ENCODE results near the gene RAB36.
"Not testable (repeated sequence)": the region's sequence is repeated elsewhere in the genome, so short reads cannot be mapped to it uniquely, and the experiment has no call there.

RAB36 gene

DNA sequence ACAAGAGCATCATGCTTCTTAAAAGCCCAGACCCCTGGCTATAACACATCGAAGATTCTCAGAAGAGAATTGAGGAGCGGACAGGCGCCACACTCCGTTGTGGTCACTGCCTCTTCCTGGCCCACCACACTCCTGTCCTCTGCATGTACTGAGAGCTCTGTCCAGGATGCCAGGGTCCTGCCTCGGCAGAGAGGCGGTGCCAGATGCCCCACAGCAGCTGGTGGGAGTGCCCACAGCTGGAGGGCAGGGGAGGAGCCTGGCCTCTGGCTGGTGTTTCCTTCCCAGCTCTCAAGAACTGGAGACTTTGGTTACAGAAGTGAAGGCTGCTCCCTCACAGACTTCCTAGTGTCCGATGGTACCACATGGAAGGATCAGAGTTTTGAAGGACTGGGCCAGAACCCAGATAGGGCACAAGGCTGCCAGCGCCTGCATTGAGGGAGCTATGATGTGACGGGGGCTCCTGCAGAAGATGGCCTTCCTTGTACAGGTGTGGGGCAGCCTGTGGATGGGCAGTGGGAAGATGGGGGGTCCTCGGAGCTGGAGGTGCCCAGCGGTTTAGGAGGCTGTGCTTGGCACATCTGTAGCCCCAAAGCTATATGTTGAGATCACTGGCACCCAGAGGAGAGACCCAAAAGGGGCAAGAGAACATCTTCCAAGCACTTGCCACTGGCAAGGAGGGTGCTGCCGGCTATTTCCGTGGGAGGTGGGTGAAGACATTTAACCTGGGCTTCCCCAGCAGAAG lies 22.9 kb upstream of the RAB36 start:
- no peak for DNase-seq

- no peak for DNase-seq
These were observed 22.1 kb upstream of the RAB36 start for GRCh38 chr22:23122992-23123803.

- DNase-seq: no peak
These were observed 21.4 kb upstream of the RAB36 start for GRCh38 chr22:23123804-23124254.

DNA sequence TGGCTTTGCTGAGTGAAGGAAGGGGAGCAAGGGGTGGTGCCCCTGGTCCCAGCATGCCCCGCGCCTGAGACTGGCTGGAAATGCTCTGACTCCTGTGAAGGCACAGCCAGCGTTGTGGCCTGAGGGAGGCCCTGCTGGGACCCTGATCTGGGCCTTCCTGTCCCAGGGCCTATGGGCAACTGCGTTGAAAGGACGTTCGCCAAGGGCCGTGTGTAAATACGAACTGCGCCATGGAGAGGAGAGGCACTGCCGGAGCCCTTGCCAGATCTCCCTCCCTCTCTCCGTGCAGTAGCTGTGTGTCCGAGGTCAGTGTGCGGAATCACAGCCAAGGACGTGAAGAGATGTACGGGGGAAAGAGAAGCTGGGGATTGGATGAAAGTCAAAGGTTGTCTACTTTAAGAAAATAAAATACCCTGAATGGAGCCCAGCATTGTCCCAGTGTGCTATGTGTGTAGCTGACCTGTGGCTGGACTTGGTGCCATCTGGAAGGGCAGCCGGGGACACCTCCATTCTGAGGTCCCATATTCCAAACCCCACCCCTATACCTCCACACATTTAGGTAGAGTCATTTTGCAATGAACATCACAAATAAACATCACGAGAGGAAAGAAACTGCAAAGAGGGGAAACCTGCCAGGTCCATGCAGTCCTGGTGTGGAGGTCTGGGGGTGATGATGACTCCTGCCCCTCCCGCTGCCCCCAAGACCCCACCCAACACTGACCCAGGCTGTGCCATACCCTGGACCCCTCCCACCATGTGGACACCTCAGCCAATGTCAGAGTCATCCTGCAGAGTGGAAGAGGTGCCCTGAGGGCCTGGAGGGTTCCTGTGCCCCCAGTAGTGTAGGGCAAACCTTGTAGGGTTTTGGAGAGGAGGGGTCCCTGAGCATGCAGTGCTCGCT lies 20.4 kb upstream of the RAB36 start:
- no peak for DNase-seq

- DNase-seq: no peak
These were observed 19.7 kb upstream of the RAB36 start for GRCh38 chr22:23125512-23126103.

DNA sequence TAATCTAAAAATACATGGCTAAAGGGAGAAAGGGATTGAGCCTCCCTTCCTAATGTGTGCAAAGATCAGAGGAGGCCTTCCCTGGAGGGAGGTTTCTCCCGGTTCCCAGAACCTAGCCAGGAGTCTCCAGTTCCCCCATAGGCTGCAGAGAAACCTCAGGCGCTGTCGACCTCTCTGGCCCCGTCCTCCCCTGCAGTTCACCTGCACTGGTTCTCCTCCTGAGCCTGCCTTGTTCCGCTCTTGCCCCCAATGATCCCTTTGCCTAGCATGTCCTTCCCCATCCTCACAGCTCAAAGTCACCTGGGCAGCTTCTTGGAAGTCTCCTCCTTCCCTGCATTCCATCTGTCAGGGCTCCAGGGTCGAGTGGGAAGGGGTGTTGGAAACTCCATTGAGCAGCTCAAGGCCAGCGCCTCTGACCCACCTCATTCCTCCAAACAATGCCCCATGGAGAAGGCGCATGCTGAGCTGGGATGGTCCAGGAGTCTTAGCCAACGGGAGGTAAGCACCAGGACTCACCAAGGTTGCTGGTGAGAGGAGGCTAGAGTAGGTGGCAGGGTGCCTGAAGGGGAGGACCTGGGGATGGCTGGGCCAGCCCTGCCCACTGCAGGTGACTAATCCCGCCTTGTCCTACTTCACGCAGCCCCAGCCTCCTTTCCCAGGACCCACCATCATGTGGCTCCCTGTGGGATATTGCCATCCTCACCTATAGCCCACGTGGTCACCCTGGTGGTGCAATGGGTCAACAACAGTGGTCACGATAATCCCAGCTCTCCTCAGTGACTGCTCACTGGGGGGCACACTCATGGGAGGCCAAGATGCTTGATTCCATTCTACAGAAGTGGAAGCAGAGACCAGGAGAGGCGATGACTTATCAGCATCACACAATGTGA lies 18.9 kb upstream of the RAB36 start:
- no peak for DNase-seq

- DNase-seq: no peak
These were observed 18.1 kb upstream of the RAB36 start for GRCh38 chr22:23127055-23127756.

DNA sequence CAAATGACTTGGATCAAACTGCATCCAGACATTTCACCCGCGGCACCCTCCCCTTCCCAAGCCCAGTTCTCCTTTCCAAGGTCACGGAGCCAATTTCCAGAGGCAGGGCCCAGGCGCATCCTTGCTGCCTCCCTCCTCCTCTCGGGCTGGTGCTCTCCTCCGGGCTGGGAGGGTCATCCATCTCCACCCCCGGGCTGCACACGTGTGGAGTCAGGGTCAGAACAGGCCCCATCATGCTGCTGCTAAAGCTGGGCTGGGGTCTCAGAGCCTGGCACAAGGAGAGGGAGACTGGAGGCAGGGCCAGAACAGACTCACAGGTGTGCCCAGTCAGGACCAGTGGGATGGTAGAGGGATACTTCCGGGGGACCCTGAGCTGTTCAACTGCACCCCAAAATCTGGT lies 17.5 kb upstream of the RAB36 start:
- DNase-seq: no peak

GRCh38 chr22:23128269-23129108 lies 16.8 kb upstream of the RAB36 start:
- peak; percentile 48 to 79 for DNase-seq

DNA sequence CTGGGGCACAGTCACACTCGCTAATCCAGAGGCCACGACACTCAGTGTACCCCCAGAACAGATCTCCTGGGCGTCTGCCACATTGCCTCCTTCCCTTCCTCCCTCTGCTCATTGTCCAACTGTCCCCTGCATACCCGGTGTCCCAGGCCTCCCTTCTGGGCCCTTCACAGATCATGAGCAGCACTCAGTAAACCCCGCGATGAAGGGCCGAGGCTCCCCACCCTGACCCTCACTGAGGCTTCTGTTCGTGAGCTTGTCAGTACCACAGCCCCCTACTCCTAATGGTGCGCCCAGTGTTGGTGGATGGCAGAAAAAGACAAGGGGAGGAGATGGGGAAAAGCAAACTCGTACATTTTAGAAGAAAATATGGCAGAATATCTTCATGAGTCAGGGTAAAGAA lies 16.1 kb upstream of the RAB36 start:
- no peak for DNase-seq

- DNase-seq: no peak
These were observed 14.6 kb upstream of the RAB36 start for GRCh38 chr22:23130697-23131096.

GRCh38 chr22:23131931-23132330 lies 13.3 kb upstream of the RAB36 start:
- no peak for DNase-seq

DNA sequence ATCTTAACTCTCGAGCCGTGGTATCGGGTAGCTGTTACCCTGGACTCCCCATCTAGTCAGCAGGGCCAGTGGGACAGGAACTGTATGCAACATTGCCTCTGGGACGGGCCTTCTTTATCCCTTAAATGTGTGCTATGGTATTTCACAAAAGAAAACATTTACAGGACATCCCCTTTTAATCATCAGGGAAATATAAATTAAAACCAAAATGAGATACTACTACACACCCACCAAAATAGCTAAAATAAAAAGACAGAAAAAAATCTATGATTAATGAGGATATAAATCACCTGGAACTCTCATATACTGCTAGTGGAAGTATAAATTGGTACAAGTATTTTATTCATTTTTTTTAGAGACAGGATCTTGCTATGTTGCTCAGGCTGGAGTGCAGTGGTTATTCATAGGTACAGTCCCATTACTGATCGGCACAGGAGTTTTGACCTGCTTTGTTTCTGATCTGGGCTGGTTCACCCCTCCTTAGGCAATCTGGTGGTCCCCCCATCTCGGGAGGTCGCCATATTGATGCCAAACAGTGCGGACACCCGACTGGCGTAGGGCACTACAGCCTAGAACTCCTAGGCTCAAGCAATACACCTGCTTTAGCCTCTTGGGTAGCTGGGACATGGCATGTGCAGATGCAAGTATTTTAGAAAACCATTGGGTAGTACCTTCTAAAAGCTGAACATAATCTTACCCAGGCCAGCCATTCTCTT lies 12.7 kb upstream of the RAB36 start:
- DNase-seq: no peak

DNA sequence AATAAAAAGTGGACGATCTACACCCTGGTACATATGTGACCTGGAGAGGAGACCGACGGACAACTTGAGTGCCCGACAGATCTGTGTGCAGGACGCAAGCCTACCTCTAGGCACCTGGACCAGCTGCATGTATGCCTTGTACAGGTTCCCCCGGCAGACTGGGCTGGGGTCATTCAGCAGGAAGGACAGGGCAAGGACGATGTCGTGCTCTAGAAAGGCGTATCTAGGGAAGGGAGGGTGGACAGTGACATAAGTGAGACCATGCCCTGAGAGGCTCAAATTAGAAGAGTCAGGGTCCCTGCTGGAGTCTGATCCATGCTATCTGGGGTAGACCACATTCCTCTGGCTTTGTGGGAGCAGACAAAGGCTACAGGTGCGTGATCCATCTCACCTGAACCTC lies 11.4 kb upstream of the RAB36 start:
- DNase-seq: no peak

DNA sequence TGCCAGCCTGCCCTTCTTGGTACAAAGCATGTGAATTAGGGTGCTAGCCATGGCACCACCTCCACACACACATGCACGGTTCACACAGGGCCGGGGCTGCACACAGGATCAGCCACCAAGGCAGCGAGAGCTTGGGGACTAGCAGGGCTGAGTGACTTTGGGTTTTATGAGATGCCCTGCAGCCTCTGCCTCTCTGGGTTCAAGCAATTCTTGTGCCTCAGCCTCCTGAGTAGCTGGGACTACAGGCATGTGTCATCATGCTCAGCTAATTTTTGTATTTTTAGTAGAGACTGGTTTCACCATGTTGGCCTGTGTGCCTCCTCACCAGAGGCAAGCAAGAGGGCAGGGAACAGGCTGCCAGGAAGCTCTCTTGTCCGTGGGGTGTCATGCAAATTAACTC lies 8.3 kb upstream of the RAB36 start:
- DNase-seq: not testable (repeated sequence)

GRCh38 chr22:23137468-23137867 lies 7.8 kb upstream of the RAB36 start:
- DNase-seq: no peak

GRCh38 chr22:23137905-23138561 lies 7.2 kb upstream of the RAB36 start:
- DNase-seq: peak in 1 of 2 donors; percentile 35

- no peak for DNase-seq
These were observed 6.5 kb upstream of the RAB36 start for GRCh38 chr22:23138584-23139435.

Measured in inflammatory macrophage treated with lipopolysaccharide for 1 hour (primary cell).